ENCODE data around the gene THOC6. TPM values are rescaled to one million over a fixed set of nuclear protein-coding genes. Genes with fewer than 3 reads are reported as not detected.

THOC6 gene
- total RNA-seq, 2 experiments from 2014 or later, result 12.0 to 12.9 TPM

DNA sequence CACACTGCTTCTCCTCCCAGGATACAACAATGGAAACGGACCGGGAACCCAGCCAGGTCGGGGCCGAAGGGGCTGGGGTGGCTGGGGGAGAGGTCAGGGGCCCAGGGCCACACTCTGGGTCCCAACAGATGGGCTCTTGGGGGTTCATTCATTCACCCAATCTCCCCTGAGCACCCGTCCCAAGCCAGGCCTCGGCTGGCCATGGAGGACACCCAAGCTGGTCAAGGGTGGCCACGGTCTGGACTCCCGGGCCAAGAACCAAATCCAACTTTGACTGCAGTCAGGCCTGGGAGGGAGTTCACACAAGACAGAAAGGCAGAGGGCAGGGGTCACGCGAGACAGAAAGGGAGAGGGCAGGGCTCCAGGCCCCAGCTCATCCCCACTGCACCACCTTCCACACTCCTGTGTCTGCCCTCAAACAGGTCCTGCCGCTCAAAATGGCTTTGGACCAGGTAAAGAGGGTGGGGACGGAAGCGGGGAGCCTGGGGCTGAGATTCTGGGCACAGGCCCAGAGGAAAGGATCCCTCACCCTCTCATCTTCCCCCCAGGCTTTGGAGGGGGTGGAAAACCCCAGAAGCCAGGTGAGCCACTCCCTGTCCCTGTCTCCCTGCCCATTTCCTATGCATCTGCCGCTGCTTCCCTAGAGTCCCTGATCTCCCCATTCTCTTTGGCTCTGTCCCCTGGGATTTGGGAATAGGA, 31.3 kb upstream of the THOC6 start:
- Histone ChIP-seq H3K4me1 (ENCODE audit: insufficient read depth, low read length) (no peaks in the 10 kb centered on the region), H3K4me3 (ENCODE audit: low read length) (no peak overlapping the region), H3K27ac (ENCODE audit: low read depth in 1 of 2, low read length in 2 of 2) (no peak overlapping the region), H3K9me3 (ENCODE audit: control insufficient read depth in 1 of 2, insufficient read depth in 1 of 2, low read length in 2 of 2) (no peaks in the 10 kb centered on the region), H3K36me3 (ENCODE audit: insufficient read depth, low read length) (no peaks in the 10 kb centered on the region), H3K27me3 (ENCODE audit: control insufficient read depth in 1 of 2, insufficient read depth in 2 of 2, low read length in 2 of 2) (no peaks in the 10 kb centered on the region)
- POLR2A ChIA-PET, result no interaction called here
- intact Hi-C loops (cut with DNase I, micrococcal nuclease), result no loop called here
- DNase-seq (no peak), ATAC-seq (ENCODE audit: poor library complexity) (no peak)
- TF ChIP-seq, protein P1, sequence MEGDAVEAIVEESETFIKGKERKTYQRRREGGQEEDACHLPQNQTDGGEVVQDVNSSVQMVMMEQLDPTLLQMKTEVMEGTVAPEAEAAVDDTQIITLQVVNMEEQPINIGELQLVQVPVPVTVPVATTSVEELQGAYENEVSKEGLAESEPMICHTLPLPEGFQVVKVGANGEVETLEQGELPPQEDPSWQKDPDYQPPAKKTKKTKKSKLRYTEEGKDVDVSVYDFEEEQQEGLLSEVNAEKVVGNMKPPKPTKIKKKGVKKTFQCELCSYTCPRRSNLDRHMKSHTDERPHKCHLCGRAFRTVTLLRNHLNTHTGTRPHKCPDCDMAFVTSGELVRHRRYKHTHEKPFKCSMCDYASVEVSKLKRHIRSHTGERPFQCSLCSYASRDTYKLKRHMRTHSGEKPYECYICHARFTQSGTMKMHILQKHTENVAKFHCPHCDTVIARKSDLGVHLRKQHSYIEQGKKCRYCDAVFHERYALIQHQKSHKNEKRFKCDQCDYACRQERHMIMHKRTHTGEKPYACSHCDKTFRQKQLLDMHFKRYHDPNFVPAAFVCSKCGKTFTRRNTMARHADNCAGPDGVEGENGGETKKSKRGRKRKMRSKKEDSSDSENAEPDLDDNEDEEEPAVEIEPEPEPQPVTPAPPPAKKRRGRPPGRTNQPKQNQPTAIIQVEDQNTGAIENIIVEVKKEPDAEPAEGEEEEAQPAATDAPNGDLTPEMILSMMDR (IDR thresholded peaks at IDR 0.05), result no peak
- Mint-ChIP-seq H3K4me3 (no peak overlapping the region), H3K27ac (no peak overlapping the region), H3K27me3 (no peaks in the 10 kb centered on the region), H3K36me3 (ENCODE audit: low read depth) (no peaks in the 10 kb centered on the region), H3K4me1 (ENCODE audit: low read depth) (no peaks in the 10 kb centered on the region), H3K9me3 (no peaks in the 10 kb centered on the region)
- CTCF ChIA-PET, result no interaction called here

DNA sequence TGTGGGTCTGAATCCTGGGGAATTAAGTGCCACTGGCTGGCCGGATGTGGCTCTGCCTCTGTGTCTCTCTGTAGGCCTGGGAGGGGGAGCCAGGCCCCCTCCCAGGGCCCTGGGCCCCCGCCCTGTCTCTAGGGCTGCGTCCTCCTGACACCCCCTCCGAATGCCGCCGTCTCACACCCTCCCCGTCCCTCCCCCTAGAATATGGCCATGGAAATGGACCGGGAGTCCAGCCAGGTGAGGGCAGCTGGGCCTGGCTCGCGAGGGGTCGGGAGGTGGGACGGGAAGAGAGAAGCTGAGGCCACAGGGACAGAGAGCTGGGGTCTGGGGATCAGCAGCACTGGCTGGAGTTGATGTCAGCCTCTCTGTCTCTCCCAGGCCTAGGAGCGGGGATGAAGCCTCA, 27.5 kb upstream of the THOC6 start:
- Mint-ChIP-seq H3K27ac (no peak overlapping the region), H3K36me3 (ENCODE audit: low read depth) (no peaks in the 10 kb centered on the region), H3K4me3 (no peak overlapping the region), H3K4me1 (ENCODE audit: low read depth) (no peaks in the 10 kb centered on the region), H3K27me3 (no peaks in the 10 kb centered on the region), H3K9me3 (no peaks in the 10 kb centered on the region)
- TF ChIP-seq, protein P1 (IDR thresholded peaks at IDR 0.05), result no peak
- no peak for DNase-seq
- H3K36me3 ChIP-seq (ENCODE audit: insufficient read depth, low read length), result no peaks in the 10 kb centered on the region
- intact Hi-C loops (cut with DNase I, micrococcal nuclease), result no loop called here
- ATAC-seq (ENCODE audit: poor library complexity), result no peak
- POLR2A ChIA-PET, result no interaction called here
- no peak overlapping the region for H3K27ac ChIP-seq (ENCODE audit: low read depth in 1 of 2, low read length in 2 of 2)
- H3K4me1 ChIP-seq (ENCODE audit: insufficient read depth, low read length), result no peaks in the 10 kb centered on the region
- H3K4me3 ChIP-seq (ENCODE audit: low read length), result no peak overlapping the region
- no peaks in the 10 kb centered on the region for H3K9me3 ChIP-seq (ENCODE audit: control insufficient read depth in 1 of 2, insufficient read depth in 1 of 2, low read length in 2 of 2)
- H3K27me3 ChIP-seq (ENCODE audit: control insufficient read depth in 1 of 2, insufficient read depth in 2 of 2, low read length in 2 of 2), result no peaks in the 10 kb centered on the region
- CTCF ChIA-PET, result no interaction called here

DNA sequence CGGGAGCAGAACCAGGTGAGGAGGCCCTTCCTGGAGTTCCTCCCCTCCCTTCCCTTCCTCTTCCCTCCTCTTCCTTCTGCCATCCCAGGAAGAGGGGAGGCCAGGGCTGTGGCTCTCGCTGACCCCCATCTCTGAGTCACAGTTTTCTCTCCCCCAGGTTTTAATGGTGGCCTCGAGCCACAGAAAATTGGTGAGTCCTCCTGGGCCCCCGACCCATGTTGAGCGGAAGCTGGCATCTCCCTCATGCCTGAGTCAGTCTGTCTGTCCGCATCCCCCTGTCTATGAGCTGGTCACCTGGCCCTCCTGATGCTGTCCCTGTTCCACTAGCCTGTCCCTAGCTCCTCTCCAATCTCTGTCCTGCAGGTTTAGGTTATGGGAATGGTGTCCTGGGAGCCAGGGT, 23.9 kb upstream of the THOC6 start:
- Mint-ChIP-seq H3K36me3 (ENCODE audit: low read depth) (no peaks in the 10 kb centered on the region), H3K4me1 (ENCODE audit: low read depth) (peaks cover 8% of the 10 kb centered on the region), H3K9me3 (no peaks in the 10 kb centered on the region), H3K27ac (no peak overlapping the region), H3K4me3 (no peak overlapping the region), H3K27me3 (peaks cover 11% of the 10 kb centered on the region)
- H3K27me3 ChIP-seq (ENCODE audit: control insufficient read depth in 1 of 2, insufficient read depth in 2 of 2, low read length in 2 of 2), result peaks cover 0 to 3% of the 10 kb centered on the region in 2 experiments
- no peak overlapping the region for H3K27ac ChIP-seq (ENCODE audit: low read depth in 1 of 2, low read length in 2 of 2)
- ATAC-seq (ENCODE audit: poor library complexity) (no peak), DNase-seq (no peak)
- TF ChIP-seq, protein P1 (IDR thresholded peaks at IDR 0.05), result no peak
- POLR2A ChIA-PET, result interaction anchor here (0.5 to 2.0 kb wide), 2 partner anchors 23 to 718 kb away, joined by 3 to 5 read pairs; no protein-coding TSS in a partner anchor
- peaks cover 7% of the 10 kb centered on the region for H3K4me1 ChIP-seq (ENCODE audit: insufficient read depth, low read length)
- intact Hi-C loops (cut with DNase I, micrococcal nuclease), result loop anchor here in 1 of 2 experiments (5.0 kb wide), 2 partner anchors 57 to 167 kb away; no protein-coding TSS in a partner anchor
- H3K4me3 ChIP-seq (ENCODE audit: low read length), result no peak overlapping the region
- no peaks in the 10 kb centered on the region for H3K36me3 ChIP-seq (ENCODE audit: insufficient read depth, low read length)
- no peaks in the 10 kb centered on the region for H3K9me3 ChIP-seq (ENCODE audit: control insufficient read depth in 1 of 2, insufficient read depth in 1 of 2, low read length in 2 of 2)
- CTCF ChIA-PET, result interaction anchor here (11.4 kb wide), 1 partner anchor 30 kb away, joined by 181 read pairs; no protein-coding TSS in a partner anchor
